ENCODE measurements around the gene MAPK10.
"Not testable (repeated sequence)": the region's sequence is repeated elsewhere in the genome, so short reads cannot be mapped to it uniquely, and the experiment has no call there.

MAPK10 gene

DNA sequence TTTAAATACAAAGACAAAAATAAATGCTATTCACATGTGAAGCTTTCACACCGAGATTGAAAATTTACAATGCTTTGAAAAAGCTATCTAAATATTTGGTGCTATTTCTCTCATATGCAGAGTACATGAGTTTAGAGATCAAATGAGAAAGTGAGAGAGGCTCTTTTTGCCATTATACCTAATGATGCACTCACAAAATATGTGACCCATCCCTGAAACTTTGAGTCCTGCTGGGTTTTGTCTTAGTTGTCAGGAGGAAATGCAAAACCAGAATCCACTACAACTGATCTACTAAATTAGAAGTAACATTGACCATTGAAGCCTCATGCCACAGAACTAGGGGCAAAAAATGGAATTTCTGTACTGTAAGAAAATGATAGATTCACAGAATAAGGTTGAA, 251.7 kb downstream of the MAPK10 start:
- no peaks in the 10 kb centered on the region for H3K27me3 Mint-ChIP-seq (ENCODE audit: low read depth)
- no peaks in the 10 kb centered on the region for H3K4me1 Mint-ChIP-seq (ENCODE audit: low read depth)
- no peaks in the 10 kb centered on the region for H3K36me3 Mint-ChIP-seq (ENCODE audit: low read depth)
- no peak overlapping the region for H3K27ac Mint-ChIP-seq
- no peak overlapping the region for H3K4me3 Mint-ChIP-seq
- peaks cover 4% of the 10 kb centered on the region for H3K9me3 Mint-ChIP-seq

DNA sequence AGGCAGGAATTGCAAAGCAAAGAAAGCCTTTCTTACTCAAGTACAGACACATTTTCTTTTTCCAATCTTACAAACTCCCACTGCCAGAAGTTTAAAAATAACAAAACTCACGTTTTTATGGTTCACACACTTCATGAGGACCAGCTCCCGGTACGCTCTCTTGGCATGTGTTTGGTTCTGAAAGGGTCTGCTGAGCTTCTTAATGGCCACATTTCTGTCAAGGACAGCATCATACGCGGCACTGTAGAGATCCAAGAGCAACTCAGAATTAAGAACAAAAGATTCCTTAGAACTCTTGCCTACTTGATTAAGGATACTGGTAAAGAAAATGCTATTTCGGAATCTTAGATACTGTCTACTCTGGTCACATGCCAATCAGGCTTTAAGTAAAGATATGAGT, 252.7 kb downstream of the MAPK10 start:
- H3K9me3 Mint-ChIP-seq, result peaks cover 4% of the 10 kb centered on the region
- no peak overlapping the region for H3K27ac Mint-ChIP-seq
- H3K27me3 Mint-ChIP-seq (ENCODE audit: low read depth), result no peaks in the 10 kb centered on the region
- H3K36me3 Mint-ChIP-seq (ENCODE audit: low read depth), result no peaks in the 10 kb centered on the region
- H3K4me1 Mint-ChIP-seq (ENCODE audit: low read depth), result no peaks in the 10 kb centered on the region
- H3K4me3 Mint-ChIP-seq, result no peak overlapping the region

DNA sequence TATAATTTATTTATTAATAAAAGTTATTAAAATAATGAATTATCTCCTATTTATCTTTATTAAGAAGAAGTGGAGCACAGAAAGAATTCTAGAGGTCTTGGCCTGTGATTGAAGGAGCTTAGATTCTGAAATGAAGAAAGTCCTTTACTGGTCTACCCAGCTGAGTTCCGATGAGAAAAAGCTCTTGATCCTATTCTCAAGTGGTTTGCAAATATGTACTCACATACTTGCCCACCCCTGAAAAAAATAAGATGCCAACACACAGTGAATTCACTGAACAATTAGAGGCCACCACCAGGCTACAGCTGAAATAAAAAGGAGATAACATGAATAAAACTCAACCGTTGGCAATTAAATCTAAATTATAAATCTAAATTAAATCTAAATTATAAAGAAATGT, 253.4 kb downstream of the MAPK10 start:
- Mint-ChIP-seq H3K4me1 (ENCODE audit: low read depth) (no peaks in the 10 kb centered on the region), H3K27ac (no peak overlapping the region), H3K4me3 (no peak overlapping the region), H3K9me3 (peaks cover 4% of the 10 kb centered on the region), H3K27me3 (ENCODE audit: low read depth) (no peaks in the 10 kb centered on the region), H3K36me3 (ENCODE audit: low read depth) (no peaks in the 10 kb centered on the region)

DNA sequence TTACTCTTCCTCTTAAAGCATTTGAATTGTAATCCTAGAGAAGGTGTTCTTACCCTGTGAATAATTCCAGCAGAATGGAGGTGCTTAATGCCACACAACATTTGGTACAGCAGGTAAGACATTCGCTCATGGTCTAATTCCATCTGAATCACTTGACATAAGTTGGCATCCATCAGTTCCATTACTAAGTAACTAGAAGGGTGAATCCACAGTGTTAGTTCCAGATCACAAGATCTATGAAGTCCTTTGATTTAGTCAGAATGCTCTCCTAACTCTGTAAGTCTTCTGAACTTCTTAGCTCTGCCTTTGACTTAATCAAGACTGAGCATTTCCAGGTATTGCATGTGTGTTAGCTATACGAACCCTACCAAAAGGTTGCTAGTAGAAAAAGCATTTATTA, 258.0 kb downstream of the MAPK10 start:
- no peak overlapping the region for H3K4me3 Mint-ChIP-seq
- no peak overlapping the region for H3K27ac Mint-ChIP-seq
- H3K36me3 Mint-ChIP-seq (ENCODE audit: low read depth), result no peaks in the 10 kb centered on the region
- H3K27me3 Mint-ChIP-seq (ENCODE audit: low read depth), result no peaks in the 10 kb centered on the region
- H3K4me1 Mint-ChIP-seq (ENCODE audit: low read depth), result no peaks in the 10 kb centered on the region
- no peaks in the 10 kb centered on the region for H3K9me3 Mint-ChIP-seq

DNA sequence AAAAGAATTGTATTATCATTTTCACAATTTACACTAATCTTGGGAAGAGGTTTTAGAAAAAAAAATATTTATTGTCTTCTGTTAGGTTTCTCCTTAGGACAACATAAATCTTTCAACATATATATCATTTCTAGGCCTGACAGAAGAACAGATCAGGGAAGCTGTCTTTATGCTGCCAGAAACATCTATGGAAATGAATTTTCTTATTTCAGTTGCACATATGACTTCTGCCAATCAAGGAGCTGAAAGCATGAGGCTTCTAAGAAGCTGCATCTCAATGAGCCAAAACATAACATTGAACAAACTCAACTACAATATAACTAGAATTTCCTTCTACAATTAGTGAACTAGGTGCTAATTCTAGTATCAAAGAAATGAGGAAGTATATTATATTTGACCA, 258.4 kb downstream of the MAPK10 start:
- Mint-ChIP-seq H3K27me3 (ENCODE audit: low read depth) (no peaks in the 10 kb centered on the region), H3K4me1 (ENCODE audit: low read depth) (no peaks in the 10 kb centered on the region), H3K36me3 (ENCODE audit: low read depth) (no peaks in the 10 kb centered on the region), H3K4me3 (no peak overlapping the region), H3K9me3 (no peaks in the 10 kb centered on the region), H3K27ac (no peak overlapping the region)

DNA sequence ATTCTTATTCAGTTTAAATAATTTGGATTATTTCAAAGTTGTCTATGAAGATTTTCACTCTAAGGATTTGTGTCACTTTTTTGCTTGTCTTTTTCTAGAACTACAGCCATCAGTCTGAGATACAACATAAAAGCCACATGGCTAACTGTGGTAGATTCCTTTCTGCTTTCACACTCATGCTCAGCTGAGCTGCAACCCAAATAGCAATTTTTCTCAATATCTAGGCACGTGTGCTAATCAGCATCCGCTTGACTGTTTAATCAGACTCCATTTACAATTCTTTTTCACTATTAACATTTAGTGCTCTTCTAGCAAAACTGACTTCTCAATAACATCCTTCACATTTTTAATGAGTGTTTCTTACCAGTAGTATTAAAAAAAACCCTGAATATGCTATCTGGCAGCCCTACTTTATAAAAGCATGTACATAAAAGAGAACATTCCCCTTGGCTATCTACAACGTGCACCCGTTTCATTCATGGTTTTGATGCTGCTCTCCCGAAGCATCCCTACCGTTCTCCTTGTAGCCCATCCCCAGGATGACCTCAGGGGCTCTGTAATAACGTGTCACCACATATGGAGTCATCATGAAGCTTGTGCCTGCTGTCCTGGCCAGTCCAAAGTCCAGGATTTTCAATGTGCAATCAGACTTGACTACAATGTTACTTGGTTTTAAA, 259.2 kb downstream of the MAPK10 start:
- Mint-ChIP-seq H3K4me1 (ENCODE audit: low read depth) (no peaks in the 10 kb centered on the region), H3K27me3 (ENCODE audit: low read depth) (no peaks in the 10 kb centered on the region), H3K9me3 (no peaks in the 10 kb centered on the region), H3K4me3 (no peak overlapping the region), H3K27ac (no peak overlapping the region), H3K36me3 (ENCODE audit: low read depth) (no peaks in the 10 kb centered on the region)

DNA sequence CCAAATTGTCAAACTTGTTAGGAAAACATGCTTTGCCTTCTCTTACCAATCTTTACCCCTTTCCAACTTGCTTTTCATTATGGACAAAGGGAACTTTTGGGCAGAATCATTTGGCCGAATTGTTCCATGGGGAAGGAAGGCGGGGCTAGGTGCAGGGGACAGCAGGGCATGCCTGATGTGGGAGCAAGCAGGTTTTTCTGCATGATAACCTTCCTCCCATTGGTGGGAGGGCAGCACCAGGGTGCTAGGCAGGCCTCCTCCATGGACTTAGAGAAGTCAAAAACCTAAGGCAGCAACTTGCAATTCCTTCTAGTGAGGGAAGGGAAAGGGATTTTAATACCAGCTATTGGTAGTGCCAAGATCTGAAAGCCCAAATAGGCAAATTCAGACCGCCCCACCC, 260.5 kb downstream of the MAPK10 start:
- Mint-ChIP-seq H3K36me3 (ENCODE audit: low read depth) (no peaks in the 10 kb centered on the region), H3K27ac (no peak overlapping the region), H3K4me3 (no peak overlapping the region), H3K4me1 (ENCODE audit: low read depth) (no peaks in the 10 kb centered on the region), H3K9me3 (no peaks in the 10 kb centered on the region), H3K27me3 (ENCODE audit: low read depth) (no peaks in the 10 kb centered on the region)

DNA sequence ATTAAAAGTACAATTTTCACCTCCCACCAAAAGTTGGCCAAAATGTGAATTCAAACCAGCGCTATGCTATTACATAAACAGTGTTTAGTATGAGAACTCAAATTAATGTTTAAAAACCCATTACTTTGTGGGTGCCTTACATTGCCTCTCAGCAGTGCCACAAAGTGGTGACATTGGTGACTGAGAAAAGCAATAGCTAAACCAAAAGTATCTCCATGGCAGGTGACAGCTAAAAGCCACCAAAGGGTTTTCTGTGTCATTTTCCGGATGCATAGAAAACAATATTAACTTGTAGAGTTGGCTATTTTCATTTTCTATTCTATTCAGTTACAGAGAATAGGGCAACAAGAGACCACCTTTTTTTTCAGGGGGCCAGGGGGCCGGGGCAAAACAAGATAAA, 261.2 kb downstream of the MAPK10 start:
- H3K27me3 Mint-ChIP-seq (ENCODE audit: low read depth), result no peaks in the 10 kb centered on the region
- H3K4me3 Mint-ChIP-seq, result no peak overlapping the region
- H3K9me3 Mint-ChIP-seq, result no peaks in the 10 kb centered on the region
- H3K4me1 Mint-ChIP-seq (ENCODE audit: low read depth), result no peaks in the 10 kb centered on the region
- H3K36me3 Mint-ChIP-seq (ENCODE audit: low read depth), result no peaks in the 10 kb centered on the region
- no peak overlapping the region for H3K27ac Mint-ChIP-seq

DNA sequence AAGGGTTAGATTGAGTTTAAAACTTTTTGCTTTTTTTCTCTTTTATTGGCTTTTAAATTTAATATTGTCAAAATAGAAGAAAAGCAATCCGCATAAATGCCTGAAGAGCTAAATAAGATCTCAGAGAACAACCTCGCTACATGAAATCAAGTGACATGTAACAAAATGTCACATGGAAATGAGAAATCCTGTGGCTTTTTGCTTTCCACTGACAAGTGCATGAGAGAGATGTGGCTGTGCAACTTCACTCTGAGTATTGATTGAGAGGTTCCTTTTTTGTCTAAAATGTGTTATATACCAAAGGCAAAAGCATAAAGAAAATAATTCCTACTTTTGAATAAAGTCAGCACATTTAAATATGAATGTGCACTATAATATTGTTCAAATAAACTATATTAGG, 263.5 kb downstream of the MAPK10 start:
- Mint-ChIP-seq H3K27me3 (ENCODE audit: low read depth) (no peaks in the 10 kb centered on the region), H3K9me3 (no peaks in the 10 kb centered on the region), H3K4me3 (no peak overlapping the region), H3K27ac (no peak overlapping the region), H3K36me3 (ENCODE audit: low read depth) (no peaks in the 10 kb centered on the region), H3K4me1 (ENCODE audit: low read depth) (no peaks in the 10 kb centered on the region)

DNA sequence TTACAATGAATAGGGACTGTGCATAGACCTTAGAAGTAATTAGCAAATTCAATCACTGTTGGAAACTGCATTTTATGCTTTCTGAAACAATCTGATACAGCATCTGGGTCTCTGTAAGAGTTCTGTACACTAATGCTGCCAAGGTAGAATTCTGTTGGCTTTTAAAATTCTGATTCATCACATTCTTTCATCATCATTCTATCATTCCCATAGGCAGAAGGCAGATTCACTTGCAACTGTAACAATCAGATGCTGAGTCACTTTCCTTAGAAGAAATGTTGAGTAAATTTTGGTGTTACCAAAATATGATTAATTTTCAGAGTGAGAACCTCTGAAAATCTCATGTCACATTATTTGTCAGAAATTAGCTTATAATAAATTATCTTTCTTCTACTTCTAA, 267.2 kb downstream of the MAPK10 start:
- H3K4me3 Mint-ChIP-seq, result no peak overlapping the region
- no peaks in the 10 kb centered on the region for H3K36me3 Mint-ChIP-seq (ENCODE audit: low read depth)
- H3K4me1 Mint-ChIP-seq (ENCODE audit: low read depth), result no peaks in the 10 kb centered on the region
- H3K27me3 Mint-ChIP-seq (ENCODE audit: low read depth), result no peaks in the 10 kb centered on the region
- no peak overlapping the region for H3K27ac Mint-ChIP-seq
- no peaks in the 10 kb centered on the region for H3K9me3 Mint-ChIP-seq

DNA sequence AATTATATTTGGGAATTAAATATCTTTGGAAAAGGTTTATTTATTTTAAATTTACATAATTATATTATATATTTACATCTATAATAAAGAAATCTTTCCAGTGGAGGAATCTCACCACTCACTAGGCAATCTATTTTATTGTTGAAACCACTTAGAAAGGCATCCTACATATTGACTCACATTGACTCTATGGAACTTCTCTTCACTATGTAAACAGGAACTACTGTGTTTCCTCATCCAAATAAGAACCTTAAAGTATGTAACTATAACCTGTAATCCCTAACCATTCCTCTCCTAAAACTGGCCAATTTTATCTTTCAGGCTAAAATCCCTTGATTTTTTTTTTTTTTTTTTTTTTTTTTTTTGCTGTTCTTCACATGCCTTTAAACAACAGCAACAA, 268.7 kb downstream of the MAPK10 start:
- Mint-ChIP-seq H3K27me3 (ENCODE audit: low read depth) (no peaks in the 10 kb centered on the region), H3K4me1 (ENCODE audit: low read depth) (no peaks in the 10 kb centered on the region), H3K36me3 (ENCODE audit: low read depth) (no peaks in the 10 kb centered on the region), H3K9me3 (no peaks in the 10 kb centered on the region), H3K27ac (no peak overlapping the region), H3K4me3 (no peak overlapping the region)

DNA sequence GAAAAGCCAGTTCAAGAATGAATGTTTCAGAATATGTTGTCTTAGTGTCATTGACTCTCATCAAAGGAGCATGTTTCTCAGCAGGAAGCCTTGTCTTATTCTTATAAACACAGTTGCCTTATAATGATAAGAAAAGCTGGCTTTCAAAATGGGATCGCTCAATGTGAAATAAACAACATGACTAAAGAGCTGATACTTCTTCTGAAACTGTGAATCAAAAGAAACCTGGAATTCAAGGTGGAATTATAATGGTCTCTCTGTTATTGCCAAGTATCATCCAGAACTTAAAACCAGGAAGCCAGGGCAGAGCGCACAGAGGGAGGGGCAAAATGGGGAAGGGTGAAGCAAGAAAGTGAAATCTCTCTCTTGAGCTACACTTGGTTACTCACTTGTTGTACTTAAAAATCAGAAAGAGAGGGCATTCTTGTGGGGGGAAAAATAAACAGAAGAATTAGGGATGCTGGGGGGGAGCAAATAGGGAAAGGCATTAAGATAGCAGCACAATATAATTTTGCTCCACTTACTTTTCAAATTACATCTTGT, 270.0 kb downstream of the MAPK10 start:
- no peaks in the 10 kb centered on the region for H3K4me1 Mint-ChIP-seq (ENCODE audit: low read depth)
- no peak overlapping the region for H3K27ac Mint-ChIP-seq
- H3K4me3 Mint-ChIP-seq, result no peak overlapping the region
- no peaks in the 10 kb centered on the region for H3K36me3 Mint-ChIP-seq (ENCODE audit: low read depth)
- no peaks in the 10 kb centered on the region for H3K27me3 Mint-ChIP-seq (ENCODE audit: low read depth)
- H3K9me3 Mint-ChIP-seq, result no peaks in the 10 kb centered on the region

DNA sequence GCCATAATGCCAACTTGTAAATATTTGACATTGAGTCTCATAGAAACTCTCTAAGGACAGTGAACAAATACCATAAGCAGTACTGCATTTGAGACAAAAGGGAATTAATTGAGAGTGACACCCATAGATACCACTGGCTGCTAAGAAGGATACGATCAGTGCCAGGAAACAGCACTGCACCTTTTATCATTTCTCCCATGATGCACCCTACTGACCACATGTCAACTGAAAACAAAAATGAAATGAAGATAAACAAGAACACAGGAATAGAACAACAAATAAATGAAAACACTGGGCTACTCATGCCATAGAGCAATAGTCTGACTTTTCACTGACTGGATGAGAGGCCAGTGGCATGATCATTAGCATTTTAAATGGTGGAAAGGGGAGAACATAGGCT, 270.8 kb downstream of the MAPK10 start:
- no peaks in the 10 kb centered on the region for H3K27me3 Mint-ChIP-seq (ENCODE audit: low read depth)
- H3K36me3 Mint-ChIP-seq (ENCODE audit: low read depth), result no peaks in the 10 kb centered on the region
- H3K27ac Mint-ChIP-seq, result no peak overlapping the region
- H3K4me3 Mint-ChIP-seq, result no peak overlapping the region
- no peaks in the 10 kb centered on the region for H3K9me3 Mint-ChIP-seq
- H3K4me1 Mint-ChIP-seq (ENCODE audit: low read depth), result no peaks in the 10 kb centered on the region

DNA sequence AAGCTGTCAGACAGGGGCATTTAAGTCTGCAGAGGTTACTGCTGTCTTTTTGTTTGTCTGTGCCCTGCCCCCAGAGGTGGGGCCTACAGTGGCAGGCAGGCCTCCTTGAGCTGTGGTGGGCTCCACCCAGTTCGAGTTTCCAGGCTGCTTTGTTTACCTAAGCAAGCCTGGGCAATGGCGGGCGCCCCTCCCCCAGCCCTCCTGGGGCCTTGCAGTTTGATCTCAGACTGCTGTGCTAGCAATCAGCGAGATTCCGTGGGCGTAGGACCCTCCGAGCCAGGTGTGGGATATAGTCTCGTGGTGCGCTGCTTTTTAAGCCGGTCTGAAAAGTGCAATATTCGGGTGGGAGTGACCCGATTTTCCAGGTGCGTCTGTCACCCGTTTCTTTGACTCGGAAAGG, 284.1 kb downstream of the MAPK10 start:
- not testable (repeated sequence) for H3K36me3 Mint-ChIP-seq (ENCODE audit: low read depth); H3K4me3 Mint-ChIP-seq; H3K9me3 Mint-ChIP-seq; H3K4me1 Mint-ChIP-seq (ENCODE audit: low read depth); H3K27ac Mint-ChIP-seq; H3K27me3 Mint-ChIP-seq (ENCODE audit: low read depth)

DNA sequence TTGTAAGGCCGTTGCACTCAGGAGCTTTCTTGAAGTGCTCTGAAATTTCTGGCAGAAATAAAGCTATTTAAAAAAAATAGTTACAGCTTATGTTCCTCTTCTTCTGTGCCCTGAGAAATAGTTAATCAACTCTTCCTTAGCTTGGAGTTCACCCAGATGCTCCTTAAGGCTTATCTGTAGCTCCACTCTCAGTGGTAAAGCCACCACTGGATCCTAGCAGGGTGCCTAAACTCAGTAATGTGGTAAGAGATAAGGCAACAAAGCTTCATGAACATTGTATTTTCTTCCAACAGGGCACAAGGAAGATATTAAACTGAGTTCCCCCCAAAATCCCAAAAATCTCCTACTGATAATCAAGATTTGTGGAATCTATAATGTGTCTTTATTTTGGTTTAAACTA, 299.5 kb downstream of the MAPK10 start:
- H3K27me3 Mint-ChIP-seq (ENCODE audit: low read depth), result no peaks in the 10 kb centered on the region
- H3K4me1 Mint-ChIP-seq (ENCODE audit: low read depth), result no peaks in the 10 kb centered on the region
- no peaks in the 10 kb centered on the region for H3K9me3 Mint-ChIP-seq
- H3K36me3 Mint-ChIP-seq (ENCODE audit: low read depth), result no peaks in the 10 kb centered on the region
- no peak overlapping the region for H3K4me3 Mint-ChIP-seq
- H3K27ac Mint-ChIP-seq, result no peak overlapping the region

DNA sequence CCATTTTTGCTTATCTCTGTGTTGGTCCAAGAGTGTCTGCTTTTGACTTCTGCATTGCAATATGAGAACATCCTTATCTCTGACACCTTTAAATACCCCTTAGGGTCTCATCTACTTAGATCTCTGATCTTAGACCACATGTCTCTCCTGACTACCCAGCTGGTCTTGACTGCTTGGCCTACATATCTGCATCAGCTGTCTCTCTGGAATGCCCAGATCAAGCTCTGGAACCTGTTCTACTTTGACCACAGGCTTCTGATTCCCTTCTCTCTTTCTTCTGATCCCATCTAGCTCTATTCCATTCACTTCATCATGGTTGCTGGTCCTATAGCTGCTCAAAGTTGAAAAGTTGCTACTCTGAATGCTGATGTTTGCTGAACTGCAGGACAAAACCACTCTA, 301.2 kb downstream of the MAPK10 start:
- no peak overlapping the region for H3K4me3 Mint-ChIP-seq
- H3K36me3 Mint-ChIP-seq (ENCODE audit: low read depth), result no peaks in the 10 kb centered on the region
- no peaks in the 10 kb centered on the region for H3K9me3 Mint-ChIP-seq
- no peak overlapping the region for H3K27ac Mint-ChIP-seq
- no peaks in the 10 kb centered on the region for H3K27me3 Mint-ChIP-seq (ENCODE audit: low read depth)
- H3K4me1 Mint-ChIP-seq (ENCODE audit: low read depth), result no peaks in the 10 kb centered on the region

All from T-helper 1 cell treated with Interleukin-12 subunit alpha and Interleukin-12 subunit beta and Interleukin-4 antibody, amounts not matched to agents 30 μg/mL and 1 μg/mL, for 36 hours (primary cell).